GM10266 (cell line): ENCODE results near the gene CCZ1.
"Not testable (repeated sequence)": the region's sequence is repeated elsewhere in the genome, so short reads cannot be mapped to it uniquely, and the experiment has no call there.

Source experiments
- DNase-seq: peaks from one replicate; pipeline ENCODE4 v3.0.0; 2012; ENCODE audit errors: extremely low spot score
- CTCF ChIP-seq: IDR thresholded peaks from 2 replicates; pipeline ENCODE4 v1.5.1; 2012; ENCODE audit warnings: mild to moderate bottlenecking, low read depth; ENCODE audit not compliant: control insufficient read depth, insufficient read depth; ENCODE audit errors: missing control alignments

Gene CCZ1

GRCh38 chr7:5898480-5899224 lies at the start of gene CCZ1:
Gene CCZ1, plus strand, starts transcription at chr7:5898733. Its CDS starts 67 bp downstream, at chr7:5898800.
- peak; percentile 32 for DNase-seq
- peak; percentile 47 for TF ChIP-seq CTCF

DNA sequence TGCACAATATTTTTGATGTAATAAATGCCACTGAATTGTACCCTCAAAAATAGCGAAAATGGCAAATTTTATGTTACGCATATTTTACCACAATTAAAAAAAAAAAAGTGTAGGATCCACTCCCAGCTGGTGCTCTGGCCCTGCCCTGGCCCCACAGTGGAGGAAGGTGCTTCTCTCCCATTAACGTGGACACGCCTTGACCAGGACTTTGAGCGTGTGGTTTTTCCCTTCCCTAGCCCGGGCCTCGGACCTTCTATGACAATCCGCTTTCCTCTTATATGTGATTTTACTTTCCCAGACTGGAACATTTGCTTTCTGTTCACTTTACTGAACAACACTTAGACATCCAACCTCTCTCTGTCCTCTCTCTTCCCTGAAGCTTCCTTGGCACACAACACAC lies 47.6 kb upstream of the CCZ1 start:
- TF ChIP-seq CTCF = no peak
- no peak for DNase-seq

- no peak for TF ChIP-seq CTCF
- no peak for DNase-seq
Observed at GRCh38 chr7:5854738-5855137, 43.8 kb upstream of the CCZ1 start.

- DNase-seq = not testable (repeated sequence)
Observed at GRCh38 chr7:5857041-5857575, 41.4 kb upstream of the CCZ1 start.

DNA sequence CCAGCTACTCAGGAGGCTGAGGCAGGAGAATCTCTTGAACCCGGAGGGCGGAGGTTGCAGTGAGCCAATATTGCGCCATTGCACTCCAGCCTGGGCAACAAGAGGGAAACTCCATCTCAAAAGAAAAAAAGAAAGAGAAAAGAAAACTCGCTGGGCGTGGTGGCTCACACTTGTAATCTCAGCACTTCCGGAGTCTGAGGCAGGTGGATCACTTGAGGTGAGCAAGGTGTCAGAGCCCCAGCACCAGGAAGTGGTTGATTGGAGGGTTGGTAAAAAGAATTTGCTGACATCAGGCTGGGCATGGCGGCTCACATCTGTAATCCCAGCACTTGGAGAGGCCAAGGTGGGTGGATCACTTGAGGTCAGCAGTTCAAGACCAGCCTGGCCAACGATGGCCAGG lies 40.0 kb upstream of the CCZ1 start:
- DNase-seq = not testable (repeated sequence)

DNA sequence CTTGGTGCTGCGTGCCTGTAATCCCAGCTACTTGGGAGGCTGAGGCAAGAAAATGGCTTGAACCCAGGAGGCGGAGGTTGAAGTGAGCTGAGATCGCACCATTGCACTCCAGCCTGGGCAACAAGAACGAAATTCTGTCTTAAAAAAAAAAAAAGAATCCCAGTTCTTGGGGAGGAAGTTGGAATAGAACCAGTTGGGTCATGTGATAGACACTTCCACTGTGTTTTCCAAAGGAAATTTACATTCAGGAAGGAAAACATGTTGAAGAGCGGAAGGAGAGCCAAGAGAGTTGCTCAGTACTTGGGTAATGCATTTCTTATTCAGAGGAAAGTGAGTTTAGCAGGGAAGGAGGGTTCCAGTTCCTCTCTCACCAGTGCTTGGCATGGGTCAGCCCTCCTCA lies 37.3 kb upstream of the CCZ1 start:
- DNase-seq = not testable (repeated sequence)

- not testable (repeated sequence) for DNase-seq
Observed at GRCh38 chr7:5862753-5863366, 35.7 kb upstream of the CCZ1 start.

- DNase-seq = not testable (repeated sequence)
Observed at GRCh38 chr7:5865279-5865931, 33.1 kb upstream of the CCZ1 start.

GRCh38 chr7:5867060-5867459 lies 31.5 kb upstream of the CCZ1 start:
- no peak for DNase-seq
- no peak for TF ChIP-seq CTCF

GRCh38 chr7:5868928-5869341 lies 29.6 kb upstream of the CCZ1 start:
- DNase-seq = not testable (repeated sequence)
